BE2C (cell line): ENCODE results near the gene GSTM1.

Source experiments
- DNase-seq: peaks from one replicate; pipeline ENCODE4 v3.0.0-alpha.2; 2020
- H3K27me3 ChIP-seq: fragments of 250-450 bp; sonication (Bioruptor Pico); 2 replicates; pipeline ENCODE4 v1.5.1; 2020; ENCODE audit warnings: mild to moderate bottlenecking
- H3K36me3 ChIP-seq: fragments of 250-450 bp; sonication (Bioruptor Pico); 2 replicates; pipeline ENCODE4 v1.5.1; 2020; ENCODE audit warnings: mild to moderate bottlenecking
- H3K4me1 ChIP-seq: fragments of 250-450 bp; sonication (Bioruptor Pico); 2 replicates; pipeline ENCODE4 v1.5.1; 2020
- H3K4me3 ChIP-seq: 2 replicates; pipeline ENCODE4 v1.5.1; 2011; ENCODE audit warnings: low read depth, low read length
- H3K9me3 ChIP-seq: fragments of 250-450 bp; sonication (Bioruptor Pico); 2 replicates; pipeline ENCODE4 v1.5.1; 2020
- CTCF ChIP-seq: IDR thresholded peaks from 2 replicates; pipeline ENCODE4 v1.5.1; 2012; ENCODE audit warnings: mild to moderate bottlenecking, low read depth, low read length

The GSTM1 gene

GRCh38 chr1:109726007-109726406 is 38.4 kb downstream of the GSTM1 start:
- Histone ChIP-seq H3K4me1 (no peaks in the 10 kb centered on the region), H3K36me3 (no peaks in the 10 kb centered on the region), H3K27me3 (no peaks in the 10 kb centered on the region), H3K4me3 (no peak overlapping the region), H3K9me3 (no peaks in the 10 kb centered on the region)
- no peak for TF ChIP-seq CTCF
- no peak for DNase-seq

- Histone ChIP-seq H3K9me3 (no peaks in the 10 kb centered on the region), H3K4me1 (no peaks in the 10 kb centered on the region), H3K27me3 (no peaks in the 10 kb centered on the region), H3K4me3 (no peak overlapping the region), H3K36me3 (no peaks in the 10 kb centered on the region)
- TF ChIP-seq CTCF: no peak
- DNase-seq: no peak
These were observed 39.2 kb downstream of the GSTM1 start for GRCh38 chr1:109726728-109727373.

GRCh38 chr1:109728870-109729269 is 41.3 kb downstream of the GSTM1 start:
- Histone ChIP-seq H3K9me3 (no peaks in the 10 kb centered on the region), H3K4me1 (no peaks in the 10 kb centered on the region), H3K36me3 (no peaks in the 10 kb centered on the region), H3K27me3 (no peaks in the 10 kb centered on the region), H3K4me3 (no peak overlapping the region)
- DNase-seq: no peak
- TF ChIP-seq CTCF: no peak

GRCh38 chr1:109730666-109731065 is 43.0 kb downstream of the GSTM1 start:
- no peak for DNase-seq
- Histone ChIP-seq H3K36me3 (no peaks in the 10 kb centered on the region), H3K4me3 (no peak overlapping the region), H3K27me3 (no peaks in the 10 kb centered on the region), H3K4me1 (no peaks in the 10 kb centered on the region), H3K9me3 (no peaks in the 10 kb centered on the region)
- TF ChIP-seq CTCF: no peak

- Histone ChIP-seq H3K27me3 (no peaks in the 10 kb centered on the region), H3K4me3 (no peak overlapping the region), H3K36me3 (peaks cover under 1% of the 10 kb centered on the region; the same call in 1 of the 2 replicates), H3K4me1 (no peaks in the 10 kb centered on the region), H3K9me3 (no peaks in the 10 kb centered on the region)
- TF ChIP-seq CTCF: no peak
- no peak for DNase-seq
These were observed 44.8 kb downstream of the GSTM1 start for GRCh38 chr1:109732390-109732881.

GRCh38 chr1:109733236-109733870 is 45.7 kb downstream of the GSTM1 start:
- no peak for DNase-seq
- no peak for TF ChIP-seq CTCF
- no peak overlapping the region for H3K4me3 ChIP-seq
- H3K27me3 ChIP-seq: no peaks in the 10 kb centered on the region
- H3K9me3 ChIP-seq: no peaks in the 10 kb centered on the region
- H3K36me3 ChIP-seq: peaks cover 7% of the 10 kb centered on the region; the same call in 1 of the 2 replicates
- no peaks in the 10 kb centered on the region for H3K4me1 ChIP-seq
